ENCODE results near the gene FUT8.

FUT8 gene

DNA sequence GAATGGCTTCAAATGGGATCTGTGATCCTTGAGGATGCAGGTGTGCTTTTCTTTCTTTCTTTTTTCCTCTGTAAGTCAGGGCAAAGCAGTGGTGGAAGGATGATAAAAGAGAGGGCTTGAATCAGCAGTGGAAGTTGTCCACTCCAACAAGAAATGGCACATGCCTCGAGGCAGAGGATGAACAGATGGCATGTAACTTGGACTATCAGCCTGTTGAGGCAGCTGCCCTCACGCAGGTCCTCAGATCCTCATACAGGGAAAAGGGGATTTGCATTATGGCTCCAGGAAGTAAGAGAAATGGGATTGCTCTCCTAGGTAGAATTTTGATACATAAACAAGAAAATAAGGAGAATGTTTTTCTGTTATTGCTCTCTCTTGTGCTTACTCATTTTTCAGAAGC, 368.0 kb downstream of the FUT8 start:
- no peak for DNase-seq (ENCODE audit: extremely low read depth, low read depth)
- TF ChIP-seq, protein P1, sequence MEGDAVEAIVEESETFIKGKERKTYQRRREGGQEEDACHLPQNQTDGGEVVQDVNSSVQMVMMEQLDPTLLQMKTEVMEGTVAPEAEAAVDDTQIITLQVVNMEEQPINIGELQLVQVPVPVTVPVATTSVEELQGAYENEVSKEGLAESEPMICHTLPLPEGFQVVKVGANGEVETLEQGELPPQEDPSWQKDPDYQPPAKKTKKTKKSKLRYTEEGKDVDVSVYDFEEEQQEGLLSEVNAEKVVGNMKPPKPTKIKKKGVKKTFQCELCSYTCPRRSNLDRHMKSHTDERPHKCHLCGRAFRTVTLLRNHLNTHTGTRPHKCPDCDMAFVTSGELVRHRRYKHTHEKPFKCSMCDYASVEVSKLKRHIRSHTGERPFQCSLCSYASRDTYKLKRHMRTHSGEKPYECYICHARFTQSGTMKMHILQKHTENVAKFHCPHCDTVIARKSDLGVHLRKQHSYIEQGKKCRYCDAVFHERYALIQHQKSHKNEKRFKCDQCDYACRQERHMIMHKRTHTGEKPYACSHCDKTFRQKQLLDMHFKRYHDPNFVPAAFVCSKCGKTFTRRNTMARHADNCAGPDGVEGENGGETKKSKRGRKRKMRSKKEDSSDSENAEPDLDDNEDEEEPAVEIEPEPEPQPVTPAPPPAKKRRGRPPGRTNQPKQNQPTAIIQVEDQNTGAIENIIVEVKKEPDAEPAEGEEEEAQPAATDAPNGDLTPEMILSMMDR (IDR thresholded peaks at IDR 0.05; ENCODE audit: low read depth, low read length, missing control alignments) = no peak
- no peak overlapping the region for H3K4me3 ChIP-seq (replicated peaks; ENCODE audit: low read depth, low read length)

DNA sequence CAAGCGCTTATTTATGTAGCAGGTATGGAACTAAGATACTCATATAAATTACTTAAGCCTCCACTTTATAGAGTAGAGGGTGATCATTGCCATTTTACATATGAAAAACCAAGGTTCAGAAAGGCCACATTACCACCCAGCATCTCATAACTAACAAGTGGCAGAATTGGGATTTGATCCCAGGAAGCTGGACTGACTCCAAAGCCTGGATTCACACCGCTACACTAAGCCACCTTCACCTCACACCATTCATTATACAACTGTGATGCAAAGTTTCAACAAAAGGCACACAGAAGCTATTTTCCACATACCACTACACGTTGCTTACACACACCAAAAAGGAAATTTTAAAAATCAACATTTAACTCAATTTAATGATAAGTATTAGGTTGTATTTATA, 370.6 kb downstream of the FUT8 start:
- no peak overlapping the region for H3K4me3 ChIP-seq (replicated peaks; ENCODE audit: low read depth, low read length)
- no peak for DNase-seq (ENCODE audit: extremely low read depth, low read depth)
- TF ChIP-seq, protein P1 (IDR thresholded peaks at IDR 0.05; ENCODE audit: low read depth, low read length, missing control alignments) = no peak

DNA sequence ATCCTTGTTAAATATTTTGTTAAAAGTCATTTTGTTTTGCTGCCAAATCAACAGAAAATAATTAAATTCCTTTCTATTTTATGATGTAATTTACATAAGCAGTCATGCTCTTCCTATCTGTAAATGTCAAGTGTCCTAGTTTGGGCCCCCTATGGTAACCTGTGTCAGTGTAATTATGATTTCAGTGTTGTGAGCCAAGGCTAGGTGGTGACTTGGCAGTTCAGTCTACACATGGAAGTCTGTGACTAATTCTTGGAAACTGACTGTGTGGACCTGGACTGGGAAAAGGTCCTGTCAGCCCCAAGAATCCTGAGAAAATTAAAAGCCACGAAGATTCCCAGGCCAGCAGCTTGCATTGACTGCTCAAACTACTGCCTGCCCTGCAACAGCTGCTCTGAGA, 371.0 kb downstream of the FUT8 start:
- TF ChIP-seq, protein P1 (IDR thresholded peaks at IDR 0.05; ENCODE audit: low read depth, low read length, missing control alignments) = no peak
- DNase-seq (ENCODE audit: extremely low read depth, low read depth) = no peak
- no peak overlapping the region for H3K4me3 ChIP-seq (replicated peaks; ENCODE audit: low read depth, low read length)

DNA sequence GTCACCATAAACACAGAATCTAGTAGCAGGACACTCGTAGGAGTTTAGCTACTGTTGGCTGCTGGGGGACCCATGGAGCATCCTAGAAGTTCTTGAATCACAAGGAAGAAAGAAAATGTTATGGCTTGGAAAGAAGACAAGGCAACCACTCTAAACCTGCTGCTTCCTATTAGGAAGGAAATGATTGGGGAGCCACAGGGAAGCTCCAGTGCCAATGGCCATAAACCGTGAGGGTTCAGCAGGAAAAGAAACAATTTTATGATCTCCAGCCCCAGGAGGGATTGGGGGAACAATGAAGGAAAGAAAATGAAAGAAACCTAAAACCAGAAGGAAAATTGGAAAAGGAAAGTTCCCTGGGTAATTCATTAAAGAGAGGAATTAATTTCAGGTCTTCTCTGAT, 372.0 kb downstream of the FUT8 start:
- no peak for DNase-seq (ENCODE audit: extremely low read depth, low read depth)
- TF ChIP-seq, protein P1 (IDR thresholded peaks at IDR 0.05; ENCODE audit: low read depth, low read length, missing control alignments) = no peak
- H3K4me3 ChIP-seq (replicated peaks; ENCODE audit: low read depth, low read length) = no peak overlapping the region

DNA sequence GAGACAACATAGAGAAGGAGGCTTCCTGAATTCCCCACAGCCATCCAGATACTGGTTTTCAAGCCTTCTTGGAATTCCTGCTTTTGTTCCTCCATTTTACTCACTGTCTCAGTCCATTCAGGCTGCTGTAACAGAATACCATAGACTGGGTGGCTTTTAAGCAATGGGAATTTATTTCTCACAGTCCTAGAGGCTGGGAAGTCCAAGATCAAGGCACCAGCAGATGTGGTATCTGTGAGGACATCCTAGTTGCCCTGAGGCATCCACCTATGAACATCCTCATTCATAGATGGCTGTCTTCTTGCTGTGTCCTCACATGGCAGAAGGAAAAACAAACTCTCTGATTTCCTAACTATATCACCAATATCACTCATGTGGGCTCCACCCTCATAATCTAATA, 374.9 kb downstream of the FUT8 start:
- TF ChIP-seq, protein P1 (IDR thresholded peaks at IDR 0.05; ENCODE audit: low read depth, low read length, missing control alignments) = no peak

DNA sequence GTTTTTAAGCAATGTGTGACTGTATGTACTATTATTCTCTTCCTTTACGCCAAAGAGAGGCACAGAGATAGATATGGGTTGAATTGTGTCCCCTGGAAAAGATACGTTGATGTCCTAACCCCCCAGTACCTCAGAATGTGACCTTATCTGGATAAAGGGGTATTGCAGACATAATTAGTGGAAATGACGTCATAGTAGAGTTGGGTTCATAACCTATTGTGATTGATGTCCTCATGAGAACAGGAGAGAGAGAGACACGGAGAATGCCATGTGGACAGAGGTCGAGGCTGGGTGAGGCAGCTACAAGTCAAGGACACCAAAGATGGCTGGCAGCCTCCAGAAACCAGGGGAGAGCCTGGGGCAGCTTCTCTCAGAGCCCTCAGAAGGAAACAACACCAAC, 376.3 kb downstream of the FUT8 start:
- H3K4me3 ChIP-seq (replicated peaks; ENCODE audit: low read depth, low read length) = no peak overlapping the region
- TF ChIP-seq, protein P1 (IDR thresholded peaks at IDR 0.05; ENCODE audit: low read depth, low read length, missing control alignments) = no peak
- no peak for DNase-seq (ENCODE audit: extremely low read depth, low read depth)

More for the DNA sequence above, 374.9 kb downstream of the FUT8 start:
- DNase-seq (ENCODE audit: extremely low read depth, low read depth) = no peak
- no peak overlapping the region for H3K4me3 ChIP-seq (replicated peaks; ENCODE audit: low read depth, low read length)

DNA sequence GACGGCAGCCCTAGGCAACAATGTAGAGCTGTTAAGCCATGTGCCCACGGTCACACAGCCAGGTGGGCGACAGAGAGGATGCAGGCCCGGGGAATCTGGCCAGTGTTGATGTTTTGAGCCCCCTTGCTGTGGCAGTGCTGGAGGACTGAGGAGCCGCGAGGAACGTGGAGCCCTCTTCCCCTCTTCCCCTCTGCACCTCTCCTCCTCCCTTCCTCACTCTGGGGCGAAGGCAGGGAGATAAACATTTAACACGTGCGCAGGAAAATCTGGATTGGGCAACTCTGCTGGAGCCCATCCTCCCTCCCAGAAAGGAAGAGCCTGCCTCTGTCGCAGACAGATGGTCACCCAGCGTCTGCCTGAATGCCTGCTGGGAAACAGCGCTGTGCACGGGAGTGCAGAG, 376.8 kb downstream of the FUT8 start:
- TF ChIP-seq, protein P1 (IDR thresholded peaks at IDR 0.05; ENCODE audit: low read depth, low read length, missing control alignments) = no peak
- DNase-seq (ENCODE audit: extremely low read depth, low read depth) = no peak
- H3K4me3 ChIP-seq (replicated peaks; ENCODE audit: low read depth, low read length) = no peak overlapping the region
